Daoy (cell line): ENCODE measurements around the gene ANKRD65. TPM values are rescaled to one million over a fixed set of nuclear protein-coding genes. Genes with fewer than 3 reads are reported as not detected.
"Not testable (repeated sequence)": the region's sequence is repeated elsewhere in the genome, so short reads cannot be mapped to it uniquely, and the experiment has no call there.

Source experiments
- DNase-seq: peaks from one replicate; pipeline ENCODE4 v3.0.0-alpha.2; 2015; ENCODE audit warnings: low read depth
- total RNA-seq: library from RNA; depleted of rRNA; stranded (reverse); fragments of >200 nt; shearing (Covaris generic); gene quantifications from 2 replicates; pipeline ENCODE4 v1.2.3, GENCODE V29; 2014

The ANKRD65 gene
- total RNA-seq, 1 experiment from 2014 or later = not detected

DNA sequence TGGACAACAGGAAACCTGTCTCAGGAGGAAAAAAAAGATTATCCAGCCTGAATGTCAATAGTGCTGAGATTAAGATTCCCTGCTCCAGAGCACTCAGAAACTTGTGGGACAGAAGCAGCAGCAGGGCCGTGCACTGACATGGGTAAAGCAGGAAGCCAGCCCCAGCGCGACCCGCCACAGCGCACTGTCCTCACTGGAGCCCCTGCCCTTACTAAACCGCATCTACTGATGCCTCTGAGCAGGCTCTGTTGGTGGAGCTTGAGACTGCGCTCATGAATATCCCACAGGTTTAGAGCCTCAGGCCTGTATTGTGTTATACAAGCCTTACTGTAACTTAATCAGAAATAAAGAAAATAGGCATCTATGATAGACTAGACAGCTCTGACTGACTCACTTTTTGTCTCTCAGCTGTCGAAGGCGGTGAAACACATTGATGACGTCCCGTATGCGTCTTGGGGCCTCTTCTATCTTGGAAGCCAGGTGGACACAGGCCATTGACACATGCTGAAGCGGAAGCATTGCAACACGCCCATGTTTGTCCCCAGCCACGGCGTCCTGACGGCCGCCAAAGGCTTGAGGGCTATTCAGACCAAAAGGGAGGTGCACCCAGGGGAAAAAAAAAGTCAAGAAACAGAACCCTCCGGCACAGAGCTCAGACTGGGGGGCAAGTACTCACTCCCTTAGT, 23.1 kb downstream of the ANKRD65 start:
- DNase-seq = no peak

DNA sequence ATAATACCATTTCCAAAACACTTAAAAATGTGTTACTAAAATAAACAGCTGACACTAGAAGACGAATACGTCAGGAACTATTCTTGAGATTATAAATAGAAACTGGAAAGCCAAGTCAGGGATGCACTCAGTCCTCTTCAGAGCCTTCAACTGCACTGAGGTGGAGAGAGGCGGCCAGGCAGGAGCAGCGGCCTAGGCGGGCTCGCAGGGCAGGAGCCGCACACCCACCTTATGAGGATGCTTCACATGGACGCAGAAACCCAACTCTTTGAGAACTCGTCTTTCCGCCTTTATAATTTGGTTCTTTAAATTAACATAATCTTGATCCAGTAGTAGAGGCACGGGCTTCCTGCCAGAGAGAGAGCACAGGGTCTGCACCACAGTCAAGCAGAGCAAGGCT, 25.9 kb downstream of the ANKRD65 start:
- no peak for DNase-seq

DNA sequence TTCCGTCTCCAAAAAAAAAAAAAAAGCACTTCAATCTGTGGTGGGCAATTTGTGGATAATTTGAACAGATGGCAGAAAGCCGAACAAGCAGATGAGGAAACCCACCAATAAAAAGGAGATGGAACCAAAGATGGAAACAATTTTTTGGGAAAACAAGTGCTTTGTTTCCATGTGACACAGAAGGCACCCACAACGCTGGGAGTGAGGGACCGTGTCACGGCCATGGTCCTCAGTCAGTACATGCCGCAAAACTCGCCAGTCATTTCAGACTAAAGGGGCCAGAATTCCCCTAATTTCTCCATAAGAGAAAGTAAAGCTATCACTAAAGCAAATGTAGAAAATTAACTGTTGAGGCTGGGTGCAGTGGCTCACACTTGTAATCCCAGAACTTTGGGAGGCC, 27.0 kb downstream of the ANKRD65 start:
- DNase-seq = no peak

DNA sequence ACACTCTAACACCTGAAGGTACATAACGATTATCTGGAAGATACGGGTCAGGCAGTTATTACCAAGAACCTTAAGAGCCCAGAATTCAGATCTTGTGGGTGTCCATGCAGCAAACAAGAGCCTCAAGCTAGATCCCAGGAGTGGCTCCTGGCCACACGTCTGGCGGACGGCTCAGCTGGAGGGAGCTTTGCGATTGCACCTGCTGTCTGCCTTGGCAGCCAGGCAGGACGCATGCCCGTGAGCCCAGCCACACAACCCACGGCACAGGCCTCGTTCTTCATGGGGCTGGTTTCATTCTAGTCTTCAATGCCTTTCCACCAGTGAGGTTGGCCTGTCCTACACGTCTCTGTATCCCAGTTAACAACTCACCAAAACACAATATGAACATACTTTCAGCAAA, 27.6 kb downstream of the ANKRD65 start:
- no peak for DNase-seq

DNA sequence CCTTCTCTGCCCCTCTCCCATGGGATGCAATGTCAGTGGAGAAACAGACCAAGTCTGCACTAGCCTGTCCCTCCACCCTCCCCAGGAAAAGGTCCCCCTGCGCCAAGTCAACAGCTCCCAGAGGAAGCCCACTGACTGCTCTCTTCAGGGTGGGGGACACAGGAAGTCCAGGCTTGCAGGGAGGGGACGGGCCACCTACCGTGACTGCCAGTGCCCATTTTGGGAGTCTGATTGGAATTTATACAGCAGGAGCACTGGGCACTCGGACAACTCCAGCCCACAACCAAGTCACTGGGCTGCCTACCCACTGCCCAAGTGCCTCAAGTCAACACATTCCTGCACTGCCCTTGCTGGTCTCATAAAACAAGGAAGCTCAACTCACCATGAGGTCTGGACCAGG, 28.1 kb downstream of the ANKRD65 start:
- DNase-seq = no peak

DNA sequence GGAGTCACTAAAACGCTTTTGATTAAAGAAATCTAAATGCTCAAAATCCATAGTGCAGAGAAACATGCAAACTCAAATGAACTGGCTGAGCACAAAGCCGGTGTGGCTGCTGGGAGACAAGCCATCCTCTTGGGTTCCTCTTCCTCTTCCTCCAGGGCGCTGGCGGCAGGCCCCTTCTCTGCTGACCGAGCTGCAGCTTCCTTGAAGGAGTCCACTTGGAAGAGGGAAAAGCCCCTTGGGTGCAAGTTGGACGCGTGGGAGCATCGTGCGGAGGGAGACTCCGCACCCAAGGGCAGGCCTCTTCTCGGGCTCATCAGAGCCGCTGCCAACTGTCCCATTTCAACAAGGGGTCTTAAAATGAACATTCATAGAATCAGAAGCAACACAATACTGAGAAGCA, 29.9 kb downstream of the ANKRD65 start:
- DNase-seq = no peak

DNA sequence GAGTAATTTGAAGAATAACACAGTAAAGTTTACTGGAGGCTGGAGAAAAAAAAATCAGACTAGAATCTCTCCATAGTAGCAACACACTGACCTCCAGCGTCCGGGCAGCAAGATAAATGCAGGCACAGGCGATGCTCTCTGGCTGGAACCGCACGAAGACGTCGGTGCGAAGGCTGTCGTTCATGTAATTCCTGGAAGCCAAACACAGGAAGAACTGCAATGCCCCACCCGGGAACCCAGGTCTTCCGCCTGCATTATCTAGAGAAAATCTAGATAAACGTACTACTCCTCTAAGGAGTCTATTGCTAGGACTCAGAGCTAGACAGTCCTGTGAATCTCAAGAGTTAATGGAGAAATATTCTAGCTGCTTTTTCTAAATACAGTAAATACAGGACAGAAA, 30.4 kb downstream of the ANKRD65 start:
- DNase-seq = no peak

DNA sequence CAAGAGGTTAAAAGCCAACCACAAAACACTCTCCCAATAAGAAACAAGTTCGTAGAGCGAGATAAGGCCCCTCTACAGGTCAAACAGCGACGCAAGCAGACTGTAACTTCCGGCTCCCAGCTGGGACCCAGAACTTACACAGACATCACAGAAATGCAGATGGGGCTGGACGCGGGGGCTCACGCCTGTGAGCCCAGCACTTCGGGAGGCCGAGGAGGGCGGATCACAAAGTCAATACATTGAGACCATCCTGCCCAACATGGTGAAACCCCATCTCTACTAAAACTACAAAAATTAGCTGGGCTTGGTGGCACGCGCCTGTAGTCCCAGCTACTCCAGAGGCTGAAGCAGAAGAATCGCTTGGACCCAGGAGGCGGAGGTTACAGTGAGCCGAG, 33.0 kb downstream of the ANKRD65 start:
- no peak for DNase-seq

DNA sequence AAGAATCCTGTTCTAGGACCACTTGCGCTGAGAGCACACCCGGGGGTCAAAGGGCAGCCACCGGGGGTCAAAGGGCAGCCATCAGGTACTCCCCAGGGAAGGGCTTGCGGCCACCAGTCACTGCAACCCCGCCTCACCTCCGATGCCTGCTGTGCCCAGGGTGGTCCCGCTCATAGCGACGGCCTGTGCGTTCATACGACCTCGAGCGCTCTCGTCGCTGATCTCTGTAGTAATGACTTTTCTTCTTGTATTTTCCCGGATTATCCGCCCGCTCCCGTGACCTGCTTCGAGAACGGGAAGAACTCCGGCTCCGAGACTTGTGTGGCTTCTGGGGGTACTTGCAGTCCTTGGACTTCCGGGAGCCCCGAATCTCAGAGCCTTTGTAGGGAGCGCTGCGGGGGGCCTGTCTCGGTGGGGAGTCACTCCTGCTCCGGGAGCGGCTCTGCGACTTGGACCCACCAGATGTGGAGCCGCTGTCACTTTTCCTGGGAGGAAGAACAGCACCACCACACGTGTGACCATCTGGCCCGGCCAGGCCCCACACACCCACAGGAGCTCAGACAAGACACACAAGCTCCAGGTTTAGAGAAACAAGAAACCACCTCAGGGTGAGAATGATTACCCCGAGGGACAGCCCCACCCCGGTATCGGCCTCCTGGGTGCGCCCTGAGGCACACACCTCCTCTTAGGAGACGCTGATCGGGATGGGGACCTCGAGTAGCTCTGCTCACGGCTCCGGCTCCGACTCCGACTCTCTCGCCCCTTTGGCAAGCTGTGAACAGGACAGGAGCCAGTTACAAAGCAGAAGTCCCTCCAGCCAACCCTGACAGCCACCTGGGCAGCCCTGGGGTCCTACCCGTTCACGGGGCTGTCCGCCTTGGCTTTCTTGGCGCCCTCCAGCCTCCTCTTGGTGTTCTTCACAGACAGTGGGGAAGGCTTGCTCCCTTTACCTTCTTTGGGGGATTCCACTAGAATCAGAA, 33.7 kb downstream of the ANKRD65 start:
- DNase-seq = no peak

DNA sequence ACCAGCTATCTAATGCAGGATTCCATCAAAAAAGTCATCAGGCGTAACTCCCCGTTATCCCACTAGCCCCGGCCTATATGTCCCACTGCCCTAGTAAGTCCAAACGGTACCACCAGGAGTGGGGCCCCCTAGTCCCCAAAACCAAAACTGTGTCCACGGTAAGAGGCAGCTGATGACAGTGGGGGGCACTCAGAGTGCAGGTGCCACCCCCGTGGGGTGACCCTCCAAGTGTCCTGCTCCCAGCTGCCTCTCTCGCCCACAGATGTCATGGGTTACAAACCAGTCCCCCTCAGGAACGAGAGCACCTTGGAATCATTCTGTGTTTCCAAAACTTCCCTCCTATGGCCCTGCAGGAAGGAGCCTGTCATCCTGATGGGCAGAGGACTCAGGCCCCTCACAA, 35.1 kb downstream of the ANKRD65 start:
- no peak for DNase-seq

DNA sequence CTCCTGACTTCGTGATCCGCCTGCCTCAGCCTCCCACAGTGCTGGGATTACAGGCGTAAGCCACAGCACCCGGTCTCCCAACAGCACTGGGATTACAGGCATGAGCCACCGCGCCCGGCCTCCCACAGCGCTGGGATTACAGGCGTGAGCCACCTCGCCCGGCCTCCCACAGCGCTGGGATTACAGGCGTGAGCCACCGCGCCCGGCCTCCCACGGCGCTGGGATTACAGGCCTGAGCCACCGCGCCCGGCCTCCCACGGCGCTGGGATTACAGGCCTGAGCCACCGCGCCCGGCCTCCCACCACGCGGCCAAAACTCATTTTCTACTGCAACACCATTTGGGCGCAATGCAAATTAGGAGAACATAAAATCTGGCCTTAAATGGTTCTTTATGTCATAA, 35.7 kb downstream of the ANKRD65 start:
- not testable (repeated sequence) for DNase-seq

DNA sequence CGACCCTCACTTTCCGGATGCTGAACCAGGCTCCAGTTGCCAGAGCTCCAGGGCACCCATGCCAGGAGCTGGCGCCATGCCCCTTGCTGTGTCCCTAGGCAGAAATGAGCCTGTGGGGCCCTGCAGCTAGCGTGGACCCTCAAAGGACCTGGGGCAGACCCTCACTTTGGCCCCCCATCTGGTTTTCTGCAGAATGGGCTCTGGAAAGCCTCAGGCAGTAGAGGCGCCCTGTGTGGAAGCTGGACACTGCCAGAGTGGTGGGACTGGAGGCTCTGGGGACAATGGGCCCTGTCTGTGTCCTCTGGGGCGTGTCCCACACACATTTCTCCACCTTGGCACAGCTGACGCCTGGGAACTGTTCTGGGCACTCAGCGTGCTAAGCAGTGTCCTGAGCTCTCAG, 39.8 kb downstream of the ANKRD65 start:
- no peak for DNase-seq

DNA sequence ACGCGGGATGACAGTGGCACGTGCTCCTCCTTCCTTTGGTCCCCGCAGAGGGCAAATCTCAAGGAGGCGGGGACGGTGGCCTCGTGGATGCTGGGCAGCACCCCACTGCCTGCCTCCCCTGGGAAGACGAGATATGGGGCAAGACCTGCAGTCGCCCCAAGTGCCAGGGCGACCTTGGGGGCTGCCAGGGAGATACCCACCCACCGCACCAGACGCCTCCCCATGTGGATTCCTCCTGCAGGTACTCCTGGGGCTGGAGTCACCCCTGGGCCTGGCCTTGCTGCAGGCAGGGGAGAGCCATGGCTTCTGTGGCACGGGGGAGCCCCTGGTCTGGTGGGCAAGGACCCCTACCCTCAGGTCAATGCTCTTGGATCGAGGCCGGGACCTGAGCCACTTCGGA, 40.2 kb downstream of the ANKRD65 start:
- no peak for DNase-seq

DNA sequence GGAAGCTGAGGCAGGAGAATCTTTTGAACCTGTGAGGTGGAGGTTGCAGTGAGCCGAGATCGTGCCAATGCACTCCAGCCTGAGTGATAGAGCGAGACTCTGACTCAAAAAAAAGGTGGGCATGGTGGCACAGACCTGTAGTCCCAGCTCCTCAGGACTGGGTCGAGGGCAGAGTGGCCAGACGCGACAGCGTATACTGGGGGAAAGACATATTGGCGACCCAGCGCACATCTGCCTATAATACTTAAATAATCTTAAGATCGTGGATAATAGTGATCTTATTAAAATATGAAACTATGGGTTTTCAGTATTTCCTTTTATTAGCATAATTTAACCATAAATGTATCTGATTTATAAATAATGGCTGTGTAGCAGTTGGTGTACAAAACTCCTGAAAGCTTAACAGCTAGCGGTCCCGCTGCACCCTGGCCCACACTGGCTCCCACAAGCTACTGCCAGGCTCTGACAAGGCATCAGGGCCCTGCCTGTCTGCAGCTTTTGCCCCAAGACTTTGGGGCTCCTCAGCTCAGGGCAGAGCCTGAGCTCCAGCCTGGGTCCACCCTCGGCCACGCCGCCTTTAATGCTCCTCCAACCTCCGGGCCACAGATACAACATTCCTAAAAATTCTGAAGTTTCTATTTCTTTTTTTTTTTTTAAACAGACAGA, 43.4 kb downstream of the ANKRD65 start:
- no peak for DNase-seq

DNA sequence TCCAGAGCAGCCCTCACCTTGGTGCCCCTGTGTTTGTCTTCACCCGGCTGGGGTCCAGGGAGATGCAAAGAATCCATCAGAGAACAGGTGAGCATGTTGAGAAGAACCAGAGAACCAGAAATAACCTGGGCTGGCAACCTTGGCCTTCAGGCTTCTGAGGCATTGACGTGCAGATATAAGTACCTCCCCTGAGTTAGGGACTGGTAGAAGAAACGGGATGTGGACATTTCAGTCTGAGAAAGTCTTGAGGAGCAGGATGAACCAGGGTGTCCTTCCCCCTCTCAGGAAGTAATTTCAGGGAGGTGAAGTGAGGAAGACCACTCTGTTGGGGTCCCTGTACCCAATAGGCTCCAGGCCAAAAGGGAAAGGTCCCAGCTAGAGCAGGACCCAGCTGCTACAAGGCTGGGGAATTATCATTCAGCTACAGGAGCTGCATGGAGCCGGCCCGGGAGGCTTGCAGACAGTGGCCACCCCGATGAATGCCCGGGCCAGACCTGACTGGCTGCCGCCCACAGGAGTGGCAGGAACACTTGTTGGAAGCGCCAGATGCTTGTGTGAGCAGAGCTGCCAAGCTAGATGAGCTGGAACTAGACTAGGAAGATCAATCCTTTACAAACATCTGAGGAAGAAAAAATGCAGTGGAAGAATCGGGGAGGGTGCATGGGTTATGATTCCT, 44.4 kb downstream of the ANKRD65 start:
- DNase-seq = no peak

DNA sequence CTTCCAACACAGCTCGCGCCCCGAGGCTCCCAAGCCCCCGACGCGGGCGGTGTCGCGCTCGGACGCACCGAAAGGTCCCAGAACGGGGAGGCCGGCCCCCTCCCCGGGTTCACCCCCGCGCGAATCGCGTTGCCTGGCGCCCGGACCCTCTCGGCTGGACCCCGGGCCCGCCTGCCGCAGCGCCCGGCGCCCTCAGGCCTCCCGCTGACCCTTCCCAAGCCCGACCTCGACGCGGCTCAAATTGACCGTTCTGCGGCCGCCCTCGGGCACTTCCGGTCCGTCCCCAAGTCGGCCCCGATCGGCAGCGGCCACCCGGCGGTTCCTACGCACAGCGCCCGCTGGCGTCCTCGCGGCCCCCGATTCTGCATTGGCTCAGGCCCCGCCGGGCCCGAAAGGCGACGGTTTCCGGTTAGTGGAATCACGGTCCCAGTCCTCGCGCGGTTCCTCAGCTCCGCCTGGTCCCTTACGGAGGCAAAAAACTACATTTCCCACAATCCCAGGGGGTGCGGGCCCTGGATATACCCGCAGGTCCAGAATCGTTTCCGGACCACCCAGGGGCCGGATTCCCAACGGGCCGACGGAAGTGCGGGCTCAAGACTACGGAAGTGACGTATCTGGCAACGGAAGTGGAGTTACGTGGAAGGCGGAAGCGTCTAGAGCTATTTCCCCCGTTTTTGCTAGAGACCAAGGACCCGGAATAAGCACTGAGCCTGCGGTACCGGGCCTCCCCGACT, 46.0 kb downstream of the ANKRD65 start, which contains the start of gene AURKAIP1:
Gene AURKAIP1 (minus strand): TSS at position 279 of the 734 bp plus-strand sequence. CDS start 451 bp downstream, outside the sequence.
- DNase-seq = peak; percentile 99

DNA sequence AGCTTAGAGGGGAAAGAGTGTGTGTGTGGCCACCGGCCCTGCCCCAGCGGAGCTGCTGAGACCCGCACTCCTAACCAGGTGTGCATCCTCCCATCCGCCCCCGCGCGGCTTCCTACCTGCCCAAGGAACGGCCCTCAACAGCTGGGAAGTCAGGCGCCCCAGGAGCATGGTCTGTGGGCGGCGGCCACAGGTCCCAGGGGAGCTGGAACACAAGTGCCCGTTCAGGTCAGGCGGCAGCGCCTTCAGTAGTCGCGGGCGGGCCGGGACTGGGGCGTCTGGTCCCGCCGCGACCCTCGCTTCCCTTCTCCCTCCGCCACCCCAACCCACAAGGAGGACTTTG, 46.5 kb downstream of the ANKRD65 start:
- DNase-seq = no peak

DNA sequence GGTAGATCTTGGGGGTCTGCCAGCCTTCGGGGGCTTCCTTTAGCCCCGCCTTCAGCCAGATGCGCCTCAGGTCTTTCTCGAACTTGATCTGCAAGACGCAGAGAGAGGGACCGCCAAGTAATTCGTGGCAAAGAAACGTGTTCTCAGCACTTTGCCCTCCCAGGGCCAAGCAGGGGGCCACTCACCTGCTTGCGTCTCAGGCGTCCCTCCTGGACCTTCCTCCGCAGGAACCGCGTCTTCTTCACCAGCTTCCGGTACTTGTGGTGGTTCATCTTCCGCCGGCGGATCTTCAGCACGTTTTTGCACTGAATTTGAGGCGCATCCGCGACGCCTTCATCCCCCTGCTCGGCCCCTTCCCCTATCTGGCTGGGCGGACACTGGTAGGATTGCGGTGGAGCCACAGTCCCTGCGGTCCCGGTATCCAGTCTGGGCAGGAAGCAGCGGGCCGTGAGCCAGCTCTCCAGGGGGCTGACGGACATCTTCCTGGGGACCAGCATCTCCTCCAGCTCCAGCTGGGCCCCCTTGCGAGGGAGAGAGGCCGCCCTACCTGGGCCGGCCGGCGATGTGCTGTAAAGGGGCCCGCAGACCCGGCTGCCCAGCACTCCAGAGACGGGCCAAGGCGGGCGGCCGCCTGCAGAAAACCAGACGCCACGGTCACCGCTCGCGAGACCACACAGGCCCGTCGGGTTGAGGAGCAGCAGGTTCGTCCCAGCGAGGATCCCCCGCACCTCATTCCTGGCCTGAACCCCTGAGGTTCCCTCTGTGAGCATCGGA, 47.1 kb downstream of the ANKRD65 start:
- DNase-seq = no peak

DNA sequence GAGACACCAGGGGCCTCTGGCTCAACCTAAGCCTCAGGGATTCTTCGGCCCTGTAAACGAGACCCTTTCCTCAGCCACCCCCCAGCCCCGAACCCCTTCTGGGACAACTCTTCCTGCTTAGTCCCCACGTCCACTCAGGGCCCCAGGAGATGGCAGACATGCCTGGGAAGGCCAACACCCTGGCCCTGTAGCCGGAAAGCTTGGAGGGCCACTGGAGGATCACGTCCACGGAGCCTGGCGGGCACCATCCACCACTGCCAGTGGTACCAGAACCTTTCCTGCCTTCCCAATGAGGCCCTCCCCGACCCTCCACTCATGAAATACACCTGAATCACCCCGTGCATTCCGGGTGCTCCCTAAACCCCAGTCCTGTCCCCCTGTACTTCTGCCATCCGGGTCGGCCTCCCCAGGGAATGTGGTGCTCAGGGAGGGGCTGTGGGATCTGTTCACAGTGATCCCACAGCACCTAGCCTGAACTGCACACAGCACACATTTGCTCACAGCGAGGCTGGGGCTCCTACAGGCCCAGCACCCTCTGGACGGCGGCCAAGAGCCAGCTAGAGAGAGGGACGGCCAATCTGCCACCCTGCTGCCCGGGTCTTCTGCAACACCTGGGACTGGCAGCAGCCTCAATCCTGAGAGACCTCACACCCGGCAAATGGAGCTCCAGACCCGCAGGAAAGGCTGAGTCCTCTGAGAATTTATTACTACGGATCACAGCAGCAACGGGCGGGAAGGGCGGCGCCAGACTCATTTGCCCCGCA, 47.8 kb downstream of the ANKRD65 start:
- no peak for DNase-seq
